GM20431 (cell line): ENCODE results near the gene AMER3.

Source experiments
- in situ Hi-C: fragments of 300-500 bp; cut with MseI, MboI; formaldehyde crosslinking; loops from one replicate; pipeline ENCODE4 v1.15.0; 2020; ENCODE audit warnings: low sequenced_read_pairs; ENCODE audit not compliant: unreplicated experiment

Gene AMER3

GRCh38 chr2:130749641-130750040, 5.7 kb upstream of the AMER3 start:
- in situ Hi-C loops = no loop called here

GRCh38 chr2:130754811-130755210, 529 bp upstream of the AMER3 start:
- in situ Hi-C loops = no loop called here

GRCh38 chr2:130756053-130756873, 923 bp downstream of the AMER3 start:
- in situ Hi-C loops = no loop called here

- in situ Hi-C loops = no loop called here
Measured at GRCh38 chr2:130756874-130757668, 1.7 kb downstream of the AMER3 start.

- in situ Hi-C loops = no loop called here
Measured at GRCh38 chr2:130759906-130760753, 4.8 kb downstream of the AMER3 start.

GRCh38 chr2:130760754-130761751, 5.7 kb downstream of the AMER3 start:
- in situ Hi-C loops = no loop called here

GRCh38 chr2:130762031-130762909, 6.9 kb downstream of the AMER3 start:
- in situ Hi-C loops = no loop called here

- in situ Hi-C loops = no loop called here
Measured at GRCh38 chr2:130762910-130763385, 7.6 kb downstream of the AMER3 start.

- in situ Hi-C loops = no loop called here
Measured at GRCh38 chr2:130763405-130763804, 8.1 kb downstream of the AMER3 start.

GRCh38 chr2:130764035-130764820, 8.9 kb downstream of the AMER3 start:
- in situ Hi-C loops = no loop called here

- in situ Hi-C loops = no loop called here
Measured at GRCh38 chr2:130764821-130765115, 9.4 kb downstream of the AMER3 start.

- in situ Hi-C loops = no loop called here
Measured at GRCh38 chr2:130765464-130765863, 10.1 kb downstream of the AMER3 start.

GRCh38 chr2:130766037-130766436, 10.7 kb downstream of the AMER3 start:
- in situ Hi-C loops = no loop called here

GRCh38 chr2:130766711-130767407, 11.5 kb downstream of the AMER3 start:
- in situ Hi-C loops = no loop called here

GRCh38 chr2:130767408-130767775, 12.1 kb downstream of the AMER3 start:
- in situ Hi-C loops = no loop called here

GRCh38 chr2:130768191-130768855, 13.0 kb downstream of the AMER3 start:
- in situ Hi-C loops = no loop called here
